Liver (tissue), 3 donors: ENCODE data around the gene PRSS22.

ENCODE experiments used
- EGR1 ChIP-seq, 2 donors: IDR thresholded peaks; 2 replicates each; pipeline ENCODE4 v1.6.1; 2016 to 2018; ENCODE audit warnings: antibody characterized with exemption in 2 of 2, low read depth in 2 of 2
- HNF4G ChIP-seq: IDR thresholded peaks from 2 replicates; pipeline ENCODE4 v1.6.1; 2016; ENCODE audit warnings: antibody characterized with exemption
- JUND ChIP-seq, 2 donors: IDR thresholded peaks; 2 replicates each; pipeline ENCODE4 v1.6.1; 2016; ENCODE audit warnings: antibody characterized with exemption in 2 of 2
- MAX ChIP-seq: IDR thresholded peaks from 2 replicates; pipeline ENCODE4 v1.6.1; 2016; ENCODE audit warnings: antibody characterized with exemption
- RAD21 ChIP-seq, 2 donors: IDR thresholded peaks; 2 replicates each; pipeline ENCODE4 v1.6.1; 2016; ENCODE audit warnings: antibody characterized with exemption in 2 of 2, mild to moderate bottlenecking in 2 of 2
- SP1 ChIP-seq: IDR thresholded peaks from 2 replicates; pipeline ENCODE4 v1.6.1; 2018; ENCODE audit warnings: antibody characterized with exemption, mild to moderate bottlenecking
- TAF1 ChIP-seq: conservative IDR thresholded peaks from 2 replicates; pipeline ENCODE4 v1.6.1; 2016; ENCODE audit warnings: antibody characterized with exemption, mild to moderate bottlenecking
- TF ChIP-seq, protein P1 (sequence below): fragments of 150-350 bp; IDR thresholded peaks from 2 replicates; pipeline ENCODE4 v1.5.1; 2017; ENCODE audit warnings: improper control_type of control experiment, low read depth, low read length; ENCODE audit not compliant: missing input control
- donor health status: healthy.
- donor health status: healthy.

- TF ChIP-seq JUND (IDR thresholded peaks at IDR 0.05) (no peak), MAX (no peak), TAF1 (no peak), HNF4G (no peak), EGR1 (IDR thresholded peaks at IDR 0.05; ENCODE audit: low read depth in 2 of 2) (no peak), SP1 (no peak), RAD21 (IDR thresholded peaks at IDR 0.05) (no peak)
- TF ChIP-seq, protein P1, sequence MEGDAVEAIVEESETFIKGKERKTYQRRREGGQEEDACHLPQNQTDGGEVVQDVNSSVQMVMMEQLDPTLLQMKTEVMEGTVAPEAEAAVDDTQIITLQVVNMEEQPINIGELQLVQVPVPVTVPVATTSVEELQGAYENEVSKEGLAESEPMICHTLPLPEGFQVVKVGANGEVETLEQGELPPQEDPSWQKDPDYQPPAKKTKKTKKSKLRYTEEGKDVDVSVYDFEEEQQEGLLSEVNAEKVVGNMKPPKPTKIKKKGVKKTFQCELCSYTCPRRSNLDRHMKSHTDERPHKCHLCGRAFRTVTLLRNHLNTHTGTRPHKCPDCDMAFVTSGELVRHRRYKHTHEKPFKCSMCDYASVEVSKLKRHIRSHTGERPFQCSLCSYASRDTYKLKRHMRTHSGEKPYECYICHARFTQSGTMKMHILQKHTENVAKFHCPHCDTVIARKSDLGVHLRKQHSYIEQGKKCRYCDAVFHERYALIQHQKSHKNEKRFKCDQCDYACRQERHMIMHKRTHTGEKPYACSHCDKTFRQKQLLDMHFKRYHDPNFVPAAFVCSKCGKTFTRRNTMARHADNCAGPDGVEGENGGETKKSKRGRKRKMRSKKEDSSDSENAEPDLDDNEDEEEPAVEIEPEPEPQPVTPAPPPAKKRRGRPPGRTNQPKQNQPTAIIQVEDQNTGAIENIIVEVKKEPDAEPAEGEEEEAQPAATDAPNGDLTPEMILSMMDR: no peak
Measured at GRCh38 chr16:2857451-2858244, at the start of gene PRSS22.
